Stomach (tissue), 9 donors: ENCODE results near the gene CCNF. TPM values are rescaled to one million over a fixed set of nuclear protein-coding genes. Genes with fewer than 3 reads are reported as not detected.
"Not testable (repeated sequence)": the region's sequence is repeated elsewhere in the genome, so short reads cannot be mapped to it uniquely, and the experiment has no call there.

Experiments
- DNase-seq, 2 donors: peaks; one replicate each; pipeline versions ENCODE4 v3.0.0 to v3.0.0-alpha.2; 2013 to 2019
- H3K27ac ChIP-seq, 5 donors: fragments of 200-600 bp in 4 of 5; sonication (generic) in 4 of 5; one replicate each; pipeline ENCODE4 v1.5.1; 2013 to 2019; ENCODE audit warnings: mild to moderate bottlenecking in 1 of 5, moderate library complexity in 1 of 5
- H3K27me3 ChIP-seq, 3 donors: fragments of 200-600 bp; sonication (generic); one replicate each; pipeline ENCODE4 v1.5.1; 2017 to 2019; ENCODE audit warnings: mixed run types in 1 of 3
- H3K36me3 ChIP-seq, 4 donors: fragments of 200-600 bp; sonication (generic); 1 replicate in 3 of 4; 2 replicates in 1 of 4; pipeline ENCODE4 v1.5.1; 2016 to 2019
- H3K4me1 ChIP-seq, 4 donors: fragments of 200-600 bp; sonication (generic); one replicate each; pipeline ENCODE4 v1.5.1; 2016 to 2019
- H3K4me3 ChIP-seq, 4 donors: fragments of 200-600 bp; sonication (generic) in 3 of 4; one replicate each; pipeline ENCODE4 v1.5.1; 2016 to 2019; ENCODE audit warnings: mild to moderate bottlenecking in 1 of 4
- H3K9me3 ChIP-seq, 4 donors: fragments of 200-600 bp; sonication (generic); one replicate each; pipeline ENCODE4 v1.5.1; 2016 to 2019
- CTCF ChIP-seq, 7 experiments: fragments of 450-650 bp in 4 of 7; fragments of 200-600 bp in 3 of 7; sonication (generic) in 3 of 7; IDR thresholded peaks; one replicate each; pipeline ENCODE4 v1.5.1; 2016 to 2019; ENCODE audit warnings: antibody characterized with exemption in 7 of 7, control low read depth in 2 of 7, mild to moderate bottlenecking in 1 of 7
- EP300 ChIP-seq: sonication (generic); formaldehyde crosslinking; IDR thresholded peaks from one replicate; pipeline ENCODE4 v1.6.1; 2017; ENCODE audit warnings: antibody characterized with exemption
- POLR2A ChIP-seq, 4 donors: fragments of 450-650 bp; IDR thresholded peaks; one replicate each; pipeline ENCODE4 v1.6.1; 2016; ENCODE audit warnings: antibody characterized with exemption in 4 of 4, control low read depth in 2 of 4, mild to moderate bottlenecking in 1 of 4, moderate library complexity in 1 of 4
- POLR2AphosphoS5 ChIP-seq, 3 donors: sonication (generic); formaldehyde crosslinking; IDR thresholded peaks; one replicate each; pipeline ENCODE4 v1.6.1; 2016; ENCODE audit warnings: antibody characterized with exemption in 3 of 3
- WGBS, 5 donors: extraction: QIAGEN DNeasy Blood & Tissue Kit in 3 of 5; methylation state at CpG; one replicate each; pipeline versions ENCODE4 v1.1.5 to v1.1.7; 2013 to 2018; 5-methylcytosine and 5-hydroxymethylcytosine counted together
- intact Hi-C: fragments of 100-400 bp; cut with DNase I; formaldehyde crosslinking; loops from one replicate; pipeline ENCODE4 v1.15.1; 2023; ENCODE audit warnings: low total_unique reads
- polyA plus RNA-seq, 3 donors: library from polyadenylated mRNA; stranded (reverse); fragments of 200-250 nt; gene quantifications; one replicate each; pipeline ENCODE4 v1.2.3, GENCODE V29; 2013
- total RNA-seq, 5 donors: library from RNA; depleted of rRNA; stranded (reverse); fragments of >200 nt; gene quantifications; one replicate each; pipeline versions ENCODE4 v1.1.0 to v1.2.3, GENCODE V29; 2014 to 2016
- donor health status: healthy with polysubstance abuse.
- donor health status: Bipolar disorder and iron deficiency.
- donor health status: healthy.

The CCNF gene
- total and polyA plus RNA-seq, 8 donors, result 0.46 to 7.8 (median 2.9) TPM

DNA sequence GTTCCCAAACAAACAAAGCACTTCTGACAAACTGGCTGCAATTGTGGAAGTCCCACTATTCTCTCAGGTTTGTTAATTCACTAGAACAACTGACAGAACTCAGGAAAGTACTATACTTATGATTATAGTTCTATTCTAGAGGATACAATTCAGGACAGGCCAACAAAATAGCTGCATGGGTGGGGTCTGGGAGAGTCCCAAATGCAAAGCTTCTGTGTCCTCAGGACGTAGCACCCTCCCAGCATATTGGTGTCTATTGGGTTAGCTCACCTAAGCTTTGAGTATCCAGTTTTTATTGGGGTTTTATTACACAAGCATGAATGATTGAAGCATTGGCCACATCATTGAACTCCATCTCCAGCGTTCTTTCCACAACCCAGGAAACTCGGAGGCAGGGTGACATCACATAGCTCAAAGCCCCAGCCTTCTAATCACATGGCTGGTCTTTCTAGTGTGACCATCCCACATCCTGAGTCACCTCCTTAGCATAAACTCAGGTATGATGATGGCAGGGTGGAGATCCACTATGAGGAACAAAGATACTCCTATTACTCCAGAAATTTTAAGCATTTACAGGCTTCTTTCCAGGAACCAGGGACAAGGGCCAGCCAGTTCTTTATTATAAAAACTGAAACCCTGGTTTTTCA, 43.9 kb upstream of the CCNF start:
- TF ChIP-seq POLR2A (IDR thresholded peaks at IDR 0.05) (no peak), POLR2AphosphoS5 (IDR thresholded peaks at IDR 0.05) (no peak)
- H3K9me3 ChIP-seq, result peaks cover 0 to 13% (median 8%) of the 10 kb centered on the region in 4 donors
- no peaks in the 10 kb centered on the region for H3K27me3 ChIP-seq
- DNase-seq, result peak in 1 of 2 donors; percentile 19
- H3K4me1 ChIP-seq, result no peaks in the 10 kb centered on the region
- H3K27ac ChIP-seq, result no peak overlapping the region
- intact Hi-C loops, result no loop called here
- no peaks in the 10 kb centered on the region for H3K36me3 ChIP-seq
- 47 to 61% (median 51%) methylated on average over 3 of the region's 3 CpGs for whole genome bisulfite sequencing, 5 donors
- no peak overlapping the region for H3K4me3 ChIP-seq

- intact Hi-C loops, H3K27ac ChIP-seq, H3K4me3 ChIP-seq, DNase-seq, H3K4me1 ChIP-seq, H3K36me3 ChIP-seq, H3K27me3 ChIP-seq: not testable (repeated sequence)
- 78 to 82% (median 80%) methylated on average over 19 of the region's 19 CpGs for WGBS, 5 donors
- H3K9me3 ChIP-seq, result peaks cover 0 to 13% (median 8%) of the 10 kb centered on the region in 4 donors
These were observed 43.3 kb upstream of the CCNF start for GRCh38 chr16:2385982-2386381.

DNA sequence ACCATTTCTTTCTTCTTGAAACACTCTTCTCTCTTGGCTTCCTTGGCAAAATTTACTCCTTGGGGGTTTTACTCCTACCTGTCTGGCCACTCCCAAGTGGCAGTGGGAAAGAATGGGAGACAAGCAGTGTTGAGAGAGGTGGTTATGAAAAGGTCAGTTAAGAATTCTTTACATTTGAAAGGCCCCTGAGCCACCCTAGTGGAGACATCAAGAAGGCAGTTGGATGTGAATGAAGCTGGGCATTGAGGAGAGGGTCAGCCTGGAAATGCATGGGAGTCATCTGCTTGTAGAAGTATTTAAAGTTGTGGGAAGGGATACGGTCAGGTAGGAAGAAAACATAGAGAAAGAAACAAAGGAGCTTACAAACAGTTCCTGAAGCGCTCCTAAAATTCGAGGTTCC, 42.3 kb upstream of the CCNF start:
- no peak overlapping the region for H3K4me3 ChIP-seq
- no peaks in the 10 kb centered on the region for H3K36me3 ChIP-seq
- H3K27ac ChIP-seq, result no peak overlapping the region
- TF ChIP-seq POLR2AphosphoS5 (IDR thresholded peaks at IDR 0.05), result no peak
- no peak for TF ChIP-seq EP300
- H3K27me3 ChIP-seq, result no peaks in the 10 kb centered on the region
- peaks cover 0 to 13% (median 8%) of the 10 kb centered on the region in 4 donors for H3K9me3 ChIP-seq
- 64 to 70% (median 68%) methylated on average over 3 of the region's 3 CpGs for WGBS, 5 donors
- DNase-seq, result no peak
- intact Hi-C loops, result no loop called here
- H3K4me1 ChIP-seq, result no peaks in the 10 kb centered on the region

DNA sequence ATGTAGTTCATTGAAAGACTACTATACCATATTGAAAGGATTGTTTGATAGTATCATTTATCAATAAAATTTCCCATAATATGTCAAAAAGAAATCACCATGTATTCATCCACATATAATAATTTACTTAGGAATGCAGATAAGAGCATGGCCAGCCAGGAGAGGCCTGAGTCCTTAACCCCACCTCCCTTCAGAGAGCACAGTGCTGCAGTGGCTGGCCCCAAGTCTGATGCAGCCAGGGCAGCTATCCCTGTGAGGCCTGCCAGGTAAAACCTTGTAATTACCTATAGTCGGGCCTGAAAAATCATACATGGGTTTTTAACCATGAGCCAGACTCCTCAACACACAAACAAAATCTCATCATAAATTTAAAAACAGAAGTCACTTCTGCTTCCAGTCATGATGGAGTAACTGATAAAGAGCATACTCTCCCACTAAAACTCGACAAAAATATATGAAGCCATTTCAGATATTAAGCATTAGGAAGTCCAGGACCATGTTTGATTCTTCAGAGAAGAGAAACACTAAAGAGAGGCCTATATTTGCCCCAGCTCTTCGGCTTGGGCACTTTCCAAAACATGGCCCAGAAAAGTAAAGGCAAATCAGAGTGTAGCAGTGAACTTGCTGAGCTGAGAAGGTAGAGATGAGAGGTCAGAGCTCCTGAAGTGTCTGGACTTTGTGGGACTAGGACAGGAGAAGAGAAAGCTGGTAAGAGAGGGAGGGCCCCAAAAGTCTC, 40.9 kb upstream of the CCNF start:
- no peaks in the 10 kb centered on the region for H3K4me1 ChIP-seq
- peaks cover 0 to 13% (median 8%) of the 10 kb centered on the region in 4 donors for H3K9me3 ChIP-seq
- peak overlapping the region in 2 of 5 donors; percentile 7 to 17 for H3K27ac ChIP-seq
- no peak overlapping the region for H3K4me3 ChIP-seq
- H3K36me3 ChIP-seq, result no peaks in the 10 kb centered on the region
- DNase-seq, result no peak
- TF ChIP-seq POLR2A (IDR thresholded peaks at IDR 0.05) (no peak), CTCF (IDR thresholded peaks at IDR 0.05) (no peak), POLR2AphosphoS5 (IDR thresholded peaks at IDR 0.05) (no peak), EP300 (no peak)
- no peaks in the 10 kb centered on the region for H3K27me3 ChIP-seq
- WGBS, 5 donors, result 65 to 87% (median 72%) methylated on average over 3 of the region's 3 CpGs
- intact Hi-C loops, result no loop called here

DNA sequence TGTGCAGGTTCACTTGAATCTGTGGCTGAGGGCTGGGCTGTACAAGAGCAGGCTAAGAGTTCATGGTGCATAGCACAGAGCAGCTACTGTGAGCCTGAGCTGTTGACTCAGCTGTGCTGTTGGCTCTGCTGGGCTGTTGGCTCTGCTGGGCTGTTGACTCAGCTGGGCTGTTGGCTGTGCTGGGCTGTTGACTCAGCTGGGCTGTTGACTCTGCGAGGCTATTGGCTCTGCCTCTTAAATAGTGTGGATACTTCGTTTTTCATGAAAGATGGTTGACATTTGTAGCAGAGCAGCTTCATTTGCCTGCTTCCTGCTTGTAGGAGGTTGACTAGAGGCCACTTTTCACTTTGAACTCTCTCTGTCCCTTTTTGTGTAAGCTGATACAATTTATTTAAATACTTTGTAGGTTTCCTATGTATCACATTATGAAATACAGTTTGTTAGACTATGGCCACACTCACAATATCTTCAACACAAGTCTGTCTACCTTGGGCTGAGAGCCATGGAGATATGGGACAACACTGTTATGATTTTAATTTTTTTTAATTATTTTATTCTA, 40.3 kb upstream of the CCNF start:
- no peak overlapping the region for H3K4me3 ChIP-seq
- H3K27ac ChIP-seq, result peak overlapping the region in 1 of 5 donors; percentile 17
- H3K36me3 ChIP-seq, result no peaks in the 10 kb centered on the region
- H3K27me3 ChIP-seq, result no peaks in the 10 kb centered on the region
- WGBS, 5 donors, result 0 to 34% (median 20%) methylated on average over 2 of the region's 2 CpGs
- no peak for TF ChIP-seq CTCF (IDR thresholded peaks at IDR 0.05)
- TF ChIP-seq EP300, result no peak
- peak in 1 of 3 donors; percentile 27 for TF ChIP-seq POLR2AphosphoS5 (IDR thresholded peaks at IDR 0.05)
- TF ChIP-seq POLR2A (IDR thresholded peaks at IDR 0.05), result no peak
- DNase-seq, result peak in 1 of 2 donors; percentile 84
- H3K9me3 ChIP-seq, result peaks cover 0 to 13% (median 8%) of the 10 kb centered on the region in 4 donors
- no peaks in the 10 kb centered on the region for H3K4me1 ChIP-seq
- intact Hi-C loops, result no loop called here
